ENCODE measurements around the gene HTR4. TPM values are rescaled to one million over a fixed set of nuclear protein-coding genes. Genes with fewer than 3 reads are reported as not detected.

The HTR4 gene
- polyA plus RNA-seq, 1 donor (not counting 4 experiments of a cell fraction or from before 2014, with no cell fraction given), result not detected

- no peak overlapping the region for H3K9ac ChIP-seq (ENCODE audit: control insufficient read depth, extremely low read depth, insufficient read depth, low read length)
- dilution Hi-C loops (cut with MboI; ENCODE audit: extremely low pct_ligation_motif_present, low sequenced_read_pairs), result no loop called here
- H3K27me3 ChIP-seq (ENCODE audit: control insufficient read depth, extremely low read depth, insufficient read depth, low read length), result no peaks in the 10 kb centered on the region
- H3K9me3 ChIP-seq (ENCODE audit: control insufficient read depth, low read depth, low read length), result no peaks in the 10 kb centered on the region
- no peak overlapping the region for H3K27ac ChIP-seq (ENCODE audit: control insufficient read depth, insufficient read depth, low read length)
- no peaks in the 10 kb centered on the region for H3K4me1 ChIP-seq (ENCODE audit: control insufficient read depth, extremely low read depth, insufficient read depth, low read length)
- no peaks in the 10 kb centered on the region for H3K9me1 ChIP-seq (ENCODE audit: control insufficient read depth, extremely low read depth, insufficient read depth, low read length)
- DNase-seq (ENCODE audit: low read depth, low spot score) (no peak), FAIRE-seq (no peak)
- H3K79me2 ChIP-seq (ENCODE audit: control insufficient read depth, insufficient read depth, low read length), result no peaks in the 10 kb centered on the region
- no peak overlapping the region for H2AFZ ChIP-seq (ENCODE audit: control insufficient read depth, low read length)
- H4K20me1 ChIP-seq (ENCODE audit: control insufficient read depth, extremely low read depth, insufficient read depth, low read length), result no peaks in the 10 kb centered on the region
- TF ChIP-seq EZH2 (IDR thresholded peaks at IDR 0.05; ENCODE audit: low read length) (no peak), CTCF (optimal IDR thresholded peaks at IDR 0.05 in 1 of 3, IDR thresholded peaks at IDR 0.05 in 1 of 3, conservative IDR thresholded peaks at IDR 0.05 in 1 of 3; ENCODE audit: extremely low read depth in 1 of 3, insufficient read depth in 2 of 3, low read length in 3 of 3) (no peak)
- H3K4me2 ChIP-seq (ENCODE audit: control insufficient read depth, extremely low read depth, insufficient read depth, low read depth, low read length), result no peak overlapping the region
- H3K4me3 ChIP-seq (ENCODE audit: control insufficient read depth in 2 of 3, extremely low read depth in 1 of 3, insufficient read depth in 2 of 3, low read depth in 1 of 3, low read length in 3 of 3), result no peak overlapping the region
- no peaks in the 10 kb centered on the region for H3K36me3 ChIP-seq (ENCODE audit: control insufficient read depth in 2 of 2, extremely low read depth in 1 of 2, insufficient read depth in 2 of 2, low read length in 2 of 2)
These were observed 142.4 kb downstream of the HTR4 start for GRCh38 chr5:148511810-148512347.

DNA sequence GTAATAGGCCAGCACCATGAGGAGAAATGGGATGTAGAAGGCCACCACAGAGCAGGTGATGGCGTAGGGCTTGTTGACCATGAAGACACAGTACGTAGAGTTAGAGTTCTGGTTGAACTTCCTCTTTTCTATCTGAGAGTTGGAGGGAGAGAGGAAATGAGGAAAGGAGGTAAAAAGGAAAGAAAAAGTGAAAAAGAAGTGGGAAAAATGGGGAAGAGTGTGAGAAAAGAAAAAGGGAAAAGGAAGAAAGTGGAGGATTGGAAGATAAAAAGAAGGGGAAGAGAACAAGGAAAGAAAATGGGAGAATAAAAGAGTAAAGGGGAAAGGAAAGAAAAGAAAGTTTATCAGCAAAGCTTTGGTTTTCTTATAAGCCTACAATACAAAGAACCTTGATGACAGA lies 144.4 kb downstream of the HTR4 start:
- H3K4me3 ChIP-seq (ENCODE audit: control insufficient read depth in 2 of 3, extremely low read depth in 1 of 3, insufficient read depth in 2 of 3, low read depth in 1 of 3, low read length in 3 of 3), result no peak overlapping the region
- no peaks in the 10 kb centered on the region for H3K4me1 ChIP-seq (ENCODE audit: control insufficient read depth, extremely low read depth, insufficient read depth, low read length)
- H3K27me3 ChIP-seq (ENCODE audit: control insufficient read depth, extremely low read depth, insufficient read depth, low read length), result no peaks in the 10 kb centered on the region
- H2AFZ ChIP-seq (ENCODE audit: control insufficient read depth, low read length), result no peak overlapping the region
- H3K9me3 ChIP-seq (ENCODE audit: control insufficient read depth, low read depth, low read length), result no peaks in the 10 kb centered on the region
- no peak overlapping the region for H3K9ac ChIP-seq (ENCODE audit: control insufficient read depth, extremely low read depth, insufficient read depth, low read length)
- H3K9me1 ChIP-seq (ENCODE audit: control insufficient read depth, extremely low read depth, insufficient read depth, low read length), result no peaks in the 10 kb centered on the region
- no peak for DNase-seq (ENCODE audit: low read depth, low spot score)
- H4K20me1 ChIP-seq (ENCODE audit: control insufficient read depth, extremely low read depth, insufficient read depth, low read length), result no peaks in the 10 kb centered on the region
- H3K27ac ChIP-seq (ENCODE audit: control insufficient read depth, insufficient read depth, low read length), result no peak overlapping the region
- no peak for TF ChIP-seq EZH2 (IDR thresholded peaks at IDR 0.05; ENCODE audit: low read length)
- no peak for TF ChIP-seq CTCF (optimal IDR thresholded peaks at IDR 0.05 in 1 of 3, IDR thresholded peaks at IDR 0.05 in 1 of 3, conservative IDR thresholded peaks at IDR 0.05 in 1 of 3; ENCODE audit: extremely low read depth in 1 of 3, insufficient read depth in 2 of 3, low read length in 3 of 3)
- H3K79me2 ChIP-seq (ENCODE audit: control insufficient read depth, insufficient read depth, low read length), result no peaks in the 10 kb centered on the region
- FAIRE-seq, result no peak
- no peak overlapping the region for H3K4me2 ChIP-seq (ENCODE audit: control insufficient read depth, extremely low read depth, insufficient read depth, low read depth, low read length)
- H3K36me3 ChIP-seq (ENCODE audit: control insufficient read depth in 2 of 2, extremely low read depth in 1 of 2, insufficient read depth in 2 of 2, low read length in 2 of 2), result no peaks in the 10 kb centered on the region
- dilution Hi-C loops (cut with MboI; ENCODE audit: extremely low pct_ligation_motif_present, low sequenced_read_pairs), result no loop called here

Data from keratinocyte (primary cell).